A673 (cell line): Measurements from ENCODE around the gene TSHZ2.

Source experiments
- CTCF ChIP-seq: fragments of 300-800, 200-600 bp; sonication (generic); conservative IDR thresholded peaks from 2 replicates; pipeline ENCODE4 v1.5.1; 2017; ENCODE audit warnings: low read depth, mild to moderate bottlenecking, antibody characterized with exemption, low read length, moderate library complexity, mixed read lengths
- EZH2 ChIP-seq: fragments of 200-600 bp; sonication (generic); IDR thresholded peaks from 2 replicates; pipeline ENCODE4 v1.6.1; 2017; ENCODE audit warnings: borderline replicate concordance, low read depth, mild to moderate bottlenecking, mixed read lengths, antibody characterized with exemption, low read length; ENCODE audit not compliant: poor library complexity, severe bottlenecking

- no peak for TF ChIP-seq CTCF
- TF ChIP-seq EZH2 = no peak
Observed at GRCh38 chr20:53274807-53275206, 302.6 kb downstream of the TSHZ2 start.
